HEK293 (cell line): Measurements from ENCODE around the gene AP1S1.

Experiments used
- CTCF ChIA-PET: fragments of 350-600 bp; formaldehyde crosslinking; extraction: SDS; loops from one replicate; lab custom pipeline; 2021; ENCODE audit warnings: antibody characterized with exemption; lab: Yijun Ruan, JAX
- POLR2A ChIA-PET: fragments of 300-600 bp; formaldehyde crosslinking; extraction: SDS; loops from one replicate; lab custom pipeline; 2020; ENCODE audit warnings: antibody characterized with exemption, inconsistent platforms; lab: Yijun Ruan, JAX
- H3K27ac ChIP-seq: fragments of 200-500 bp; sonication (Bioruptor generic); 2 replicates; pipeline ENCODE4 v1.5.1; 2014; ENCODE audit warnings: low read depth, low read length, control low read depth, inconsistent platforms; ENCODE audit errors: extremely low read depth
- H3K36me3 ChIP-seq, 2 experiments: fragments of 200-500 bp in 1 of 2; sonication (Bioruptor generic) in 1 of 2; 1 replicate in 1 of 2; 2 replicates in 1 of 2; pipeline ENCODE4 v1.5.1; 2014 to 2017; ENCODE audit warnings: inconsistent platforms in 2 of 2, low read length in 2 of 2; ENCODE audit not compliant: control insufficient read depth in 2 of 2, insufficient read depth in 1 of 2
- H3K4me1 ChIP-seq: fragments of 200-500 bp; sonication (Bioruptor generic); 2 replicates; pipeline ENCODE4 v1.5.1; 2014; ENCODE audit warnings: mild to moderate bottlenecking, low read length, inconsistent platforms; ENCODE audit not compliant: control insufficient read depth, insufficient read depth
- H3K4me3 ChIP-seq: 2 replicates; pipeline ENCODE4 v1.5.1; 2011; ENCODE audit warnings: low read depth, mild to moderate bottlenecking, control low read depth, low read length, moderate library complexity
- H3K9me3 ChIP-seq: fragments of 200-500 bp; sonication (Bioruptor generic); 2 replicates; pipeline ENCODE4 v1.5.1; 2014; ENCODE audit warnings: low read depth, low read length, inconsistent platforms; ENCODE audit not compliant: control insufficient read depth, insufficient read depth
- EGR2 ChIP-seq: fragments of 450-650 bp; formaldehyde crosslinking; IDR thresholded peaks from 2 replicates; pipeline ENCODE4 v1.5.1; 2016; ENCODE audit warnings: low read depth, missing biosample characterization, missing genetic modification characterization
- FEZF1 ChIP-seq: fragments of 450-650 bp; formaldehyde crosslinking; IDR thresholded peaks from 2 replicates; pipeline ENCODE4 v1.5.1; 2016; ENCODE audit warnings: missing biosample characterization, missing genetic modification characterization
- OSR2 ChIP-seq: fragments of 450-650 bp; formaldehyde crosslinking; IDR thresholded peaks from 2 replicates; pipeline ENCODE4 v1.5.1; 2016; ENCODE audit warnings: missing biosample characterization, missing genetic modification characterization
- PRDM1 ChIP-seq: fragments of 450-650 bp; formaldehyde crosslinking; IDR thresholded peaks from 2 replicates; pipeline ENCODE4; 2016; ENCODE audit warnings: missing biosample characterization, missing genetic modification characterization
- ZBTB10 ChIP-seq: fragments of 450-650 bp; formaldehyde crosslinking; IDR thresholded peaks from 2 replicates; pipeline ENCODE4 v1.5.1; 2016; ENCODE audit warnings: missing biosample characterization, missing genetic modification characterization
- ZBTB20 ChIP-seq: fragments of 450-650 bp; formaldehyde crosslinking; IDR thresholded peaks from 2 replicates; pipeline ENCODE4 v1.5.1; 2016; ENCODE audit warnings: missing biosample characterization, missing genetic modification characterization
- ZFHX2 ChIP-seq: fragments of 450-650 bp; formaldehyde crosslinking; conservative IDR thresholded peaks from 2 replicates; pipeline ENCODE4 v1.5.1; 2016; ENCODE audit warnings: missing biosample characterization, missing genetic modification characterization
- ZIC2 ChIP-seq: fragments of 450-650 bp; formaldehyde crosslinking; IDR thresholded peaks from 2 replicates; pipeline ENCODE4 v1.5.1; 2016; ENCODE audit warnings: missing biosample characterization, missing genetic modification characterization
- ZNF148 ChIP-seq: fragments of 450-650 bp; formaldehyde crosslinking; IDR thresholded peaks from 2 replicates; pipeline ENCODE4 v1.5.0; 2017; ENCODE audit warnings: missing biosample characterization, missing genetic modification characterization, borderline replicate concordance
- ZNF18 ChIP-seq: fragments of 450-650 bp; formaldehyde crosslinking; IDR thresholded peaks from 2 replicates; pipeline ENCODE4 v1.5.1; 2016; ENCODE audit warnings: missing biosample characterization, missing genetic modification characterization
- ZNF239 ChIP-seq: fragments of 450-650 bp; formaldehyde crosslinking; IDR thresholded peaks from 2 replicates; pipeline ENCODE4 v1.5.1; 2016; ENCODE audit warnings: missing biosample characterization, missing genetic modification characterization
- ZNF280D ChIP-seq: fragments of 450-650 bp; formaldehyde crosslinking; IDR thresholded peaks from 2 replicates; pipeline ENCODE4 v1.5.1; 2016; ENCODE audit warnings: missing biosample characterization, missing genetic modification characterization
- ZNF366 ChIP-seq: fragments of 450-650 bp; formaldehyde crosslinking; conservative IDR thresholded peaks from 2 replicates; pipeline ENCODE4 v1.5.1; 2016; ENCODE audit warnings: missing biosample characterization, missing genetic modification characterization

The AP1S1 gene

GRCh38 chr7:101189109-101189508 lies 34.8 kb downstream of the AP1S1 start:
- CTCF ChIA-PET, result interaction anchor here (1.0 kb wide), 1 partner anchor 45 kb away, joined by 8 read pairs; no protein-coding TSS in a partner anchor
- H3K36me3 ChIP-seq, result no peaks in the 10 kb centered on the region
- H3K27ac ChIP-seq, result no peak overlapping the region
- TF ChIP-seq PRDM1 (tag by site-specific recombination), result peak; percentile 63
- no peak for TF ChIP-seq ZIC2 (tag by site-specific recombination)
- TF ChIP-seq ZNF366 (tag by site-specific recombination), result peak; percentile 66; the same call in 1 of the 2 replicates
- TF ChIP-seq, all 188 proteins: peak for 2
- Histone ChIP-seq H3K9me3 (no peaks in the 10 kb centered on the region), H3K4me3 (no peak overlapping the region), H3K4me1 (no peaks in the 10 kb centered on the region)
- POLR2A ChIA-PET, result no interaction called here

GRCh38 chr7:101195884-101196283 lies 41.6 kb downstream of the AP1S1 start:
- no peaks in the 10 kb centered on the region for H3K4me1 ChIP-seq
- TF ChIP-seq FEZF1 (no peak), OSR2 (tag by site-specific recombination) (no peak), ZBTB10 (tag by site-specific recombination) (no peak), EGR2 (tag by site-specific recombination) (peak; percentile 34; the same call in 1 of the 2 replicates), ZFHX2 (tag by site-specific recombination) (0 out of 2 replicates have a peak, but pooled peaks have one; percentile 16)
- H3K36me3 ChIP-seq, result no peaks in the 10 kb centered on the region
- ChIA-PET CTCF (interaction anchor here (2.1 kb wide), 1 partner anchor 52 kb away, joined by 34 read pairs; no protein-coding TSS in a partner anchor), POLR2A (interaction anchor here (0.7 kb wide), 1 partner anchor 115 kb away, joined by 4 read pairs; no protein-coding TSS in a partner anchor)
- no peak overlapping the region for H3K27ac ChIP-seq
- no peaks in the 10 kb centered on the region for H3K9me3 ChIP-seq
- H3K4me3 ChIP-seq, result no peak overlapping the region

- POLR2A ChIA-PET, result no interaction called here
- no peaks in the 10 kb centered on the region for H3K4me1 ChIP-seq
- CTCF ChIA-PET, result interaction anchor here (0.7 kb wide), 1 partner anchor 441 kb away, joined by 3 read pairs; no protein-coding TSS in a partner anchor
- no peak overlapping the region for H3K4me3 ChIP-seq
- TF ChIP-seq ZNF239 (tag by site-specific recombination) (no peak), ZBTB20 (tag by site-specific recombination) (no peak), ZNF148 (tag by site-specific recombination) (no peak), ZBTB10 (tag by site-specific recombination) (no peak), ZNF18 (tag by site-specific recombination) (no peak), ZNF280D (tag by site-specific recombination) (no peak)
- no peaks in the 10 kb centered on the region for H3K9me3 ChIP-seq
- no peaks in the 10 kb centered on the region for H3K36me3 ChIP-seq
- no peak overlapping the region for H3K27ac ChIP-seq
Observed at GRCh38 chr7:101197991-101198390, 43.7 kb downstream of the AP1S1 start.
